ENCODE measurements around the gene FBXL14. TPM values are rescaled to one million over a fixed set of nuclear protein-coding genes. Genes with fewer than 3 reads are reported as not detected.

FBXL14 gene
- total RNA-seq, 6 donors from 2014 or later, result 8.5 to 22.0 (median 14.4) TPM

- H3K9me3 ChIP-seq, result no peaks in the 10 kb centered on the region
- DNase-seq (no peak), ATAC-seq (ENCODE audit: low FRiP score in 2 of 2) (no peak)
- TF ChIP-seq POLR2A (IDR thresholded peaks at IDR 0.05) (no peak), EP300 (IDR thresholded peaks at IDR 0.05) (no peak), POLR2AphosphoS5 (IDR thresholded peaks at IDR 0.05) (no peak)
- TF ChIP-seq, protein P1, sequence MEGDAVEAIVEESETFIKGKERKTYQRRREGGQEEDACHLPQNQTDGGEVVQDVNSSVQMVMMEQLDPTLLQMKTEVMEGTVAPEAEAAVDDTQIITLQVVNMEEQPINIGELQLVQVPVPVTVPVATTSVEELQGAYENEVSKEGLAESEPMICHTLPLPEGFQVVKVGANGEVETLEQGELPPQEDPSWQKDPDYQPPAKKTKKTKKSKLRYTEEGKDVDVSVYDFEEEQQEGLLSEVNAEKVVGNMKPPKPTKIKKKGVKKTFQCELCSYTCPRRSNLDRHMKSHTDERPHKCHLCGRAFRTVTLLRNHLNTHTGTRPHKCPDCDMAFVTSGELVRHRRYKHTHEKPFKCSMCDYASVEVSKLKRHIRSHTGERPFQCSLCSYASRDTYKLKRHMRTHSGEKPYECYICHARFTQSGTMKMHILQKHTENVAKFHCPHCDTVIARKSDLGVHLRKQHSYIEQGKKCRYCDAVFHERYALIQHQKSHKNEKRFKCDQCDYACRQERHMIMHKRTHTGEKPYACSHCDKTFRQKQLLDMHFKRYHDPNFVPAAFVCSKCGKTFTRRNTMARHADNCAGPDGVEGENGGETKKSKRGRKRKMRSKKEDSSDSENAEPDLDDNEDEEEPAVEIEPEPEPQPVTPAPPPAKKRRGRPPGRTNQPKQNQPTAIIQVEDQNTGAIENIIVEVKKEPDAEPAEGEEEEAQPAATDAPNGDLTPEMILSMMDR (IDR thresholded peaks at IDR 0.05), result no peak
- H3K4me1 ChIP-seq, result peaks cover 21 to 38% (median 29%) of the 10 kb centered on the region in 4 donors
- WGBS, 2 donors, result 40 to 41% methylated on average over 21 to 23 of the region's 23 CpGs
- H3K4me3 ChIP-seq, result peak overlapping the region in 3 of 4 donors; percentile 44 to 60 (median 57)
- H3K36me3 ChIP-seq, result no peaks in the 10 kb centered on the region
- no peak overlapping the region for H3K27ac ChIP-seq
- peaks cover 0 to 9% (median 0%) of the 10 kb centered on the region in 4 donors for H3K27me3 ChIP-seq
Measured at GRCh38 chr12:1630827-1631591, 36.6 kb upstream of the FBXL14 start.

GRCh38 chr12:1630133-1630826 is 35.9 kb upstream of the FBXL14 start:
- 2 to 40% methylated on average over 1 to 36 of the region's 58 CpGs for WGBS, 2 donors
- peak overlapping the region; percentile 21 to 60 (median 50) for H3K4me3 ChIP-seq
- peaks cover 24 to 38% (median 31%) of the 10 kb centered on the region in 4 donors for H3K4me1 ChIP-seq
- peaks cover 0 to 9% (median 0%) of the 10 kb centered on the region in 4 donors for H3K27me3 ChIP-seq
- no peaks in the 10 kb centered on the region for H3K9me3 ChIP-seq
- DNase-seq, result peak; percentile 55 to 87
- H3K27ac ChIP-seq, result peak overlapping the region in 1 of 4 donors; percentile 46
- ATAC-seq (ENCODE audit: low FRiP score in 2 of 2), result peak; percentile 23 to 55
- no peaks in the 10 kb centered on the region for H3K36me3 ChIP-seq
- no peak for TF ChIP-seq POLR2A (IDR thresholded peaks at IDR 0.05)
- no peak for TF ChIP-seq EP300 (IDR thresholded peaks at IDR 0.05)
- TF ChIP-seq, protein P1 (IDR thresholded peaks at IDR 0.05), result peak in 4 of 6 experiments; percentile 0 to 26 (median 16)
- TF ChIP-seq POLR2AphosphoS5 (IDR thresholded peaks at IDR 0.05), result no peak

DNA sequence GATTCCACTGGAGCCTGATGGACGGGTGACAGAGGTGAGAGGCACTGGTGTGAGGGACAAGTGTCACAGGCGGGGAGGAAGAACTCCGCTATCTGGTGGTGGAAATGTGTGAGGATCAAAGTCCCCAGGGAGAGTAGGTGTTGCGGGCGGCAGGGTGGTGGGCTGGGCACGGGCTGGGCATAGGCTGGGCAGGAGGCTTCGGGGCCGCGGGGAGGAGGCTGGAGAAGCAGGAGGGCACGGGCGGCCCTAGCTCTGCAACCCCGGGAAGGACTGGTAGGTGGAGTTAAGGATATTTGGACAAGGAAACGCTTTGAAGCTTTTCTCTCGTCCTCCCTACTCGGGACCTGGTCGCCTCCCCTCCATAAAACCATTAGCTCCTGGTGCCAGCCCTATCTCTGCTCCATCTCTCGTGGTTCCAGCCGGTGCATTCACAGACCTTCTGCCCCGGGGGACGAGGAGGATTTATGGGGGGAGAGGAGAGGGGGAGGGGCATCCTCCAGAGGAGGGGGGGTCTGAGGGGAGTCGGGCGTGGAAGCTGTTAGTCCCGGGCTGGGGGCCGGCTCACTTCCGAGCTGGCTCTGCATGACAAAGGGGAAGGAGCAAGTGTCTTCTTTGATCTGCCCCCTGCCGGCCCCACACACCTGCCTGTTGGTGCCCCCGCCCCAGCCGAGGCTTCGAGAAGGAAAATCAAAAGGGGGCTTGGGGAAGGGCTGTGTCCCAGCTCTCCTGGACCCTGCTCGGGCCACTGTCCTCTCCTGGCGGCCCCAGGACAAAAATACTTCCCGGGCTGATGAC is 35.2 kb upstream of the FBXL14 start:
- DNase-seq (no peak), ATAC-seq (ENCODE audit: low FRiP score in 2 of 2) (peak; percentile 4 to 6)
- Histone ChIP-seq H3K4me1 (peaks cover 19 to 35% (median 28%) of the 10 kb centered on the region in 4 donors), H3K36me3 (no peaks in the 10 kb centered on the region), H3K4me3 (peak overlapping the region; percentile 21 to 60 (median 50)), H3K9me3 (no peaks in the 10 kb centered on the region), H3K27me3 (peaks cover 0 to 9% (median 0%) of the 10 kb centered on the region in 4 donors), H3K27ac (peak overlapping the region in 1 of 4 donors; percentile 46)
- 13 to 21% methylated on average over 16 to 29 of the region's 32 CpGs for WGBS, 2 donors
- TF ChIP-seq, protein P1 (IDR thresholded peaks at IDR 0.05), result no peak
- TF ChIP-seq POLR2AphosphoS5 (IDR thresholded peaks at IDR 0.05) (no peak), EP300 (IDR thresholded peaks at IDR 0.05) (no peak), POLR2A (IDR thresholded peaks at IDR 0.05) (no peak)

GRCh38 chr12:1628666-1629337 is 34.4 kb upstream of the FBXL14 start, which contains the start of gene WNT5B:
TSS of gene WNT5B (plus strand) at chr12:1629231. CDS start at chr12:1631355, 2,124 bp downstream.
- Histone ChIP-seq H3K27me3 (peaks cover 0 to 9% (median 0%) of the 10 kb centered on the region in 4 donors), H3K9me3 (no peaks in the 10 kb centered on the region), H3K27ac (peak within 1 kb of the TSS in 1 of 4 donors; percentile 46), H3K4me1 (peaks cover 15 to 30% (median 26%) of the 10 kb centered on the region in 4 donors), H3K4me3 (peak within 1 kb of the TSS; percentile 21 to 60 (median 50)), H3K36me3 (no peaks in the 10 kb centered on the region)
- TF ChIP-seq POLR2A (IDR thresholded peaks at IDR 0.05) (no peak), EP300 (IDR thresholded peaks at IDR 0.05) (no peak), POLR2AphosphoS5 (IDR thresholded peaks at IDR 0.05) (no peak)
- ATAC-seq (ENCODE audit: low FRiP score in 2 of 2), result no peak
- no peak for DNase-seq
- 73 to 75% methylated on average over 17 of the region's 17 CpGs for WGBS, 2 donors

All from upper lobe of left lung (tissue), 6 donors.